T-helper 17 cell (primary cell): ENCODE measurements around the gene CGB2. TPM values are rescaled to one million over a fixed set of nuclear protein-coding genes. Genes with fewer than 3 reads are reported as not detected.
A peak's percentile ranks its signal among the peaks of the same experiment; 100 is the strongest.
"Not testable (repeated sequence)": the region's sequence is repeated elsewhere in the genome, so short reads cannot be mapped to it uniquely, and the experiment has no call there.

Source experiments
- ATAC-seq: fragments of 150-1000 bp; cut with Tn5 transposase; 2 replicates; pipeline ENCODE4 v1.10.0; 2021; ENCODE audit warnings: mild to moderate bottlenecking, moderate library complexity
- DNase-seq, 3 donors: peaks; one replicate each; pipeline versions ENCODE4 v3.0.0 to v3.0.0-alpha.2; 2020 to 2021
- H3K9me3 ChIP-seq: one replicate; pipeline ENCODE4 v1.7.0; 2013; ENCODE audit warnings: low read length, mild to moderate bottlenecking; ENCODE audit not compliant: control insufficient read depth, poor library complexity, severe bottlenecking
- H3K27ac Mint-ChIP-seq: one replicate; pipeline ENCODE4 v1.8.0; 2022; ENCODE audit warnings: mild to moderate bottlenecking, moderate library complexity, mixed read lengths
- H3K27me3 Mint-ChIP-seq: one replicate; pipeline ENCODE4 v1.8.0; 2022; ENCODE audit warnings: mixed read lengths
- H3K36me3 Mint-ChIP-seq: one replicate; pipeline ENCODE4 v1.8.0; 2022; ENCODE audit warnings: low read depth, mixed read lengths
- H3K4me1 Mint-ChIP-seq: one replicate; pipeline ENCODE4 v1.8.0; 2022; ENCODE audit warnings: mild to moderate bottlenecking, mixed read lengths
- H3K4me3 Mint-ChIP-seq: one replicate; pipeline ENCODE4 v1.8.0; 2022; ENCODE audit warnings: mild to moderate bottlenecking, moderate library complexity, mixed read lengths
- total RNA-seq, 4 donors: library from RNA in 2 of 4; stranded (reverse) in 2 of 4; gene quantifications; one replicate each; pipeline ENCODE4 v1.2.3 and lab custom pipeline; 2022 to 2026

Gene CGB2
- total RNA-seq = not detected
- 0 reads per million in 2 donors for total RNA-seq (lab: John Stamatoyannopoulos, UW)

GRCh38 chr19:49031642-49032301 is at the start of gene CGB2:
TSS of gene CGB2 (plus strand) at chr19:49031890. CDS start at chr19:49032096, 206 bp downstream.
- ATAC-seq = peak; percentile 79
- Mint-ChIP-seq H3K27ac (peak within 1 kb of the TSS; percentile 75), H3K27me3 (peaks cover 12% of the 10 kb centered on the region), H3K4me3 (peak within 1 kb of the TSS; percentile 58)
- H3K36me3 Mint-ChIP-seq, H3K4me1 Mint-ChIP-seq, H3K9me3 ChIP-seq: not testable (repeated sequence)
- DNase-seq = peak in 2 of 3 donors; percentile 28 to 31

- Mint-ChIP-seq H3K4me3 (no peak overlapping the region), H3K4me1 (peaks cover 2% of the 10 kb centered on the region), H3K27me3 (no peaks in the 10 kb centered on the region), H3K36me3 (peaks cover 4% of the 10 kb centered on the region), H3K27ac (no peak overlapping the region)
- H3K9me3 ChIP-seq = no peaks in the 10 kb centered on the region
- DNase-seq (no peak), ATAC-seq (no peak)
These were observed 49.4 kb upstream of the CGB2 start for GRCh38 chr19:48982280-48982679.

- peaks cover 14% of the 10 kb centered on the region for H3K4me1 Mint-ChIP-seq
- H3K4me3 Mint-ChIP-seq = no peak overlapping the region
- no peak overlapping the region for H3K27ac Mint-ChIP-seq
- no peaks in the 10 kb centered on the region for H3K9me3 ChIP-seq
- no peaks in the 10 kb centered on the region for H3K27me3 Mint-ChIP-seq
- ATAC-seq (no peak), DNase-seq (no peak)
- peaks cover 6% of the 10 kb centered on the region for H3K36me3 Mint-ChIP-seq
These were observed 46.0 kb upstream of the CGB2 start for GRCh38 chr19:48985711-48986110.

GRCh38 chr19:48986211-48986610 is 45.5 kb upstream of the CGB2 start:
- Mint-ChIP-seq H3K27me3 (no peaks in the 10 kb centered on the region), H3K4me1 (peaks cover 19% of the 10 kb centered on the region), H3K4me3 (no peak overlapping the region), H3K36me3 (peaks cover 6% of the 10 kb centered on the region), H3K27ac (no peak overlapping the region)
- no peaks in the 10 kb centered on the region for H3K9me3 ChIP-seq
- no peak for DNase-seq
- ATAC-seq = no peak

- ATAC-seq (no peak), DNase-seq (no peak)
- Mint-ChIP-seq H3K27ac (no peak overlapping the region), H3K27me3 (no peaks in the 10 kb centered on the region), H3K4me3 (no peak overlapping the region), H3K36me3 (peaks cover 4% of the 10 kb centered on the region), H3K4me1 (peaks cover 24% of the 10 kb centered on the region)
- no peaks in the 10 kb centered on the region for H3K9me3 ChIP-seq
These were observed 44.4 kb upstream of the CGB2 start for GRCh38 chr19:48987323-48987722.

GRCh38 chr19:48988286-48988685 is 43.4 kb upstream of the CGB2 start:
- peaks cover 4% of the 10 kb centered on the region for H3K36me3 Mint-ChIP-seq
- DNase-seq (no peak), ATAC-seq (no peak)
- H3K27me3 Mint-ChIP-seq = no peaks in the 10 kb centered on the region
- peak overlapping the region; percentile 69 for H3K27ac Mint-ChIP-seq
- no peak overlapping the region for H3K4me3 Mint-ChIP-seq
- H3K4me1 Mint-ChIP-seq = peaks cover 29% of the 10 kb centered on the region
- no peaks in the 10 kb centered on the region for H3K9me3 ChIP-seq

- no peak overlapping the region for H3K4me3 Mint-ChIP-seq
- peaks cover 32% of the 10 kb centered on the region for H3K4me1 Mint-ChIP-seq
- H3K27ac Mint-ChIP-seq = no peak overlapping the region
- no peak for ATAC-seq
- peaks cover 4% of the 10 kb centered on the region for H3K36me3 Mint-ChIP-seq
- no peaks in the 10 kb centered on the region for H3K9me3 ChIP-seq
- no peaks in the 10 kb centered on the region for H3K27me3 Mint-ChIP-seq
- DNase-seq = no peak
These were observed 42.8 kb upstream of the CGB2 start for GRCh38 chr19:48988860-48989259.

- peaks cover 36% of the 10 kb centered on the region for H3K4me1 Mint-ChIP-seq
- DNase-seq (no peak), ATAC-seq (no peak)
- H3K36me3 Mint-ChIP-seq = peaks cover 4% of the 10 kb centered on the region
- peak overlapping the region; percentile 66 for H3K4me3 Mint-ChIP-seq
- H3K9me3 ChIP-seq = no peaks in the 10 kb centered on the region
- peak overlapping the region; percentile 19 for H3K27ac Mint-ChIP-seq
- no peaks in the 10 kb centered on the region for H3K27me3 Mint-ChIP-seq
These were observed 41.9 kb upstream of the CGB2 start for GRCh38 chr19:48989701-48990291.

- H3K4me3 Mint-ChIP-seq = peak overlapping the region; percentile 66
- peaks cover 4% of the 10 kb centered on the region for H3K36me3 Mint-ChIP-seq
- H3K27me3 Mint-ChIP-seq = no peaks in the 10 kb centered on the region
- H3K27ac Mint-ChIP-seq = peak overlapping the region; percentile 19
- no peak for DNase-seq
- ATAC-seq = no peak
- H3K9me3 ChIP-seq = no peaks in the 10 kb centered on the region
- peaks cover 41% of the 10 kb centered on the region for H3K4me1 Mint-ChIP-seq
These were observed 41.3 kb upstream of the CGB2 start for GRCh38 chr19:48990400-48990799.

- no peaks in the 10 kb centered on the region for H3K9me3 ChIP-seq
- DNase-seq (no peak), ATAC-seq (no peak)
- H3K27me3 Mint-ChIP-seq = no peaks in the 10 kb centered on the region
- peak overlapping the region; percentile 29 for H3K27ac Mint-ChIP-seq
- peaks cover 41% of the 10 kb centered on the region for H3K4me1 Mint-ChIP-seq
- H3K4me3 Mint-ChIP-seq = peak overlapping the region; percentile 12
- peaks cover 4% of the 10 kb centered on the region for H3K36me3 Mint-ChIP-seq
These were observed 40.6 kb upstream of the CGB2 start for GRCh38 chr19:48991011-48991609.

- DNase-seq (no peak), ATAC-seq (no peak)
- peaks cover 4% of the 10 kb centered on the region for H3K36me3 Mint-ChIP-seq
- H3K9me3 ChIP-seq = no peaks in the 10 kb centered on the region
- H3K27me3 Mint-ChIP-seq = no peaks in the 10 kb centered on the region
- peak overlapping the region; percentile 96 for H3K27ac Mint-ChIP-seq
- peak overlapping the region; percentile 98 for H3K4me3 Mint-ChIP-seq
- peaks cover 42% of the 10 kb centered on the region for H3K4me1 Mint-ChIP-seq
These were observed 39.7 kb upstream of the CGB2 start for GRCh38 chr19:48991873-48992580.

- H3K9me3 ChIP-seq = no peaks in the 10 kb centered on the region
- peaks cover 4% of the 10 kb centered on the region for H3K36me3 Mint-ChIP-seq
- no peaks in the 10 kb centered on the region for H3K27me3 Mint-ChIP-seq
- H3K4me1 Mint-ChIP-seq = peaks cover 42% of the 10 kb centered on the region
- ATAC-seq (no peak), DNase-seq (no peak)
- H3K27ac Mint-ChIP-seq = peak overlapping the region; percentile 96
- H3K4me3 Mint-ChIP-seq = peak overlapping the region; percentile 98
These were observed 39.0 kb upstream of the CGB2 start for GRCh38 chr19:48992581-48993174.
